ENCODE data around the gene ASZ1.
"Not testable (repeated sequence)": the region's sequence is repeated elsewhere in the genome, so short reads cannot be mapped to it uniquely, and the experiment has no call there.

Gene ASZ1

DNA sequence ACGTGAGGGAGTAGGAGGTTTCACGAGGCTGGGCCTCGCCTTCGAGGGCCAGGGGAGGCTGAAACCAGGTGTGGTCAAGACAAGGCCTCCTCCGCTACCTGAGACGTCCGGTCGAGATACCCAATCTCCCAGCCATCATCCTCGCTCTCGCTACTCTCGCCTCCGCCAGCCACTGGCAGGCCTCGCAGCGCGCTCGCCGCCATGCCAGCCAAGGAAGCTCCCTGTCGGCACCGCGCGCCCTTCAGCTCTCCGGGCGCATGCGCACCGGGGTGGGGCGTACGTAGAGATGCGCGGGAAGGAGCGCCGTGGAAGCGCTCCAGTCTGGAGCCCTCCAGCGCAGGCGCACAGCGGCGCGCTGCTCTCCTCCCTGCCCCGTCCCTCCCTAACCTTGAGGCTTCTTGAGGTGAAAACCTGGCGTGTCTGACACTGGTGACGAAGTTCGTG, at the start of gene ASZ1:
Gene ASZ1 (minus strand): TSS at position 236 of the 444 bp plus-strand sequence. CDS start 33 bp downstream, at position 203.
- no peak for DNase-seq
- in situ Hi-C loops (cut with MboI; ENCODE audit: low pct_unique_long_range_greater_than_20kb, low sequenced_read_pairs), result no loop called here

DNA sequence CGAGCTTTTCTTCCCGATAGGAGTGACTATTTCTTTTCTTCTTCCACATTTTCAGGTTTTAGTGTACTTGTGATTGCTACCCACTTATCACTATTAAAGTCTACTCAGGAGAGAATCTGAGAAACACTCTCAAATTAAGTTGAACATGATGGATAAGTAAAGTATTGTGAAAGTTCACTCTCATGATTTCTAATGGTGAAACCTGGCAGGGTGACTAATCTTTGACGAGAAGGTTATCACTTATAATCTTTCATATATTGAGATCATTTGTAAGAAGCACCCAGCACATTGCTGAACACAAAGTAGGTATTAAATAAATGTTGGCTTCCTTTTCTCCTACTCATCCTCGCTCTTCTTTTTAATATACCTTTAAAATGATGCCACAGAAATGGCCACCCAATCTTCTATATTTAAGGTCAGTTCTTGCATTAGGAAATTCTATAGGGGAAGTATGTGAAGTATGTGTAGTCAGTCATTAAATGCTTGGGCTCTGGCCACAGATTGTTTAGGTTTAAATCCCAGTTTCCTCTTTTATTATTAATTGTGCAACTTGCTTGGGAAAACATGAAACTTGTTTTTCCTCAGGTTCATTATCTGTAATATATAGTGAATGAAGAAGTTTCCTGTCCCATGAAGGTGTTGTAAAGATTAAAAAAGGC, 49.4 kb upstream of the ASZ1 start:
- no peak for DNase-seq
- in situ Hi-C loops (cut with MboI; ENCODE audit: low pct_unique_long_range_greater_than_20kb, low sequenced_read_pairs), result no loop called here

- DNase-seq, result no peak
- in situ Hi-C loops (cut with MboI; ENCODE audit: low pct_unique_long_range_greater_than_20kb, low sequenced_read_pairs), result no loop called here
Measured at GRCh38 chr7:117472335-117472734, 45.0 kb upstream of the ASZ1 start.

DNA sequence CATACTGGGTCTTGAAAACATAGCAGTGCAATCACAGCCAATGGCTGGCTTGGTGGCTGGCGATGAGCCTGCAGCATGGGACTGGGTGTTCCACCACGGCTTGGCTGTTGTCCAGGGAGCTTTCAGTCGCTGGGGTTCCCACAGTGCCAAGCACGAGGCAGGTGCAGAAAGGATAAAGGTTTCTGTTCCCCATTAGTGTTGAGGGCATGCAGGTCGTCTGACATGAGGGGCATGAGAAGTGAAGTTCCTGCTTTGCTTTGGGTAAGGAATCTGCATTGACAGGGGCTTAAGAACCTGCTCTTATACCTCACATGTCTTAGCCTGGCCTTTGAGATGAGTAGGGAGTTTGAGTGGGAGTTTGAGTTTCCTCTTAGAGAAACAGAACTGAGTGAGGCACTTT, 43.5 kb upstream of the ASZ1 start:
- in situ Hi-C loops (cut with MboI; ENCODE audit: low pct_unique_long_range_greater_than_20kb, low sequenced_read_pairs), result no loop called here
- no peak for DNase-seq

- in situ Hi-C loops (cut with MboI; ENCODE audit: low pct_unique_long_range_greater_than_20kb, low sequenced_read_pairs), result no loop called here
- DNase-seq, result no peak
Measured at GRCh38 chr7:117468174-117468573, 40.9 kb upstream of the ASZ1 start.

DNA sequence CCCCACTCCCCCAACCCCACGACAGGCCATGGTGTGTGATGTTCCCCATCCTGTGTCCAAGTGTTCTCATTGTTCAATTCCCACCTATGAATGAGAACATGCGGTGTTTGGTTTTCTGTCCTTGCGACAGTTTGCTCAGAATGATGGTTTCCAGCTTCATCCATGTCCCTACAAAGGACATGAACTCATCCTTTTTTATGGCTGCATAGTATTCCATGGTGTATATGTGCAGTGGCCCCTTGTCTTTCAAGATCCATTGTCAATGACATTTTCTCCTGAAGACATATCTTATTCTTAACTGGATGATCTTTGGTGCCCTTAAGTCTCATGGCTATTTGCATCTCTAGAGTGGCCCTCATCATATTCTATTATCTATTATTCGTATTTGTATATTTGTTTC, 33.5 kb upstream of the ASZ1 start:
- in situ Hi-C loops (cut with MboI; ENCODE audit: low pct_unique_long_range_greater_than_20kb, low sequenced_read_pairs); DNase-seq: not testable (repeated sequence)

GRCh38 chr7:117459735-117460134, 32.4 kb upstream of the ASZ1 start:
- DNase-seq, result no peak
- in situ Hi-C loops (cut with MboI; ENCODE audit: low pct_unique_long_range_greater_than_20kb, low sequenced_read_pairs), result no loop called here

DNA sequence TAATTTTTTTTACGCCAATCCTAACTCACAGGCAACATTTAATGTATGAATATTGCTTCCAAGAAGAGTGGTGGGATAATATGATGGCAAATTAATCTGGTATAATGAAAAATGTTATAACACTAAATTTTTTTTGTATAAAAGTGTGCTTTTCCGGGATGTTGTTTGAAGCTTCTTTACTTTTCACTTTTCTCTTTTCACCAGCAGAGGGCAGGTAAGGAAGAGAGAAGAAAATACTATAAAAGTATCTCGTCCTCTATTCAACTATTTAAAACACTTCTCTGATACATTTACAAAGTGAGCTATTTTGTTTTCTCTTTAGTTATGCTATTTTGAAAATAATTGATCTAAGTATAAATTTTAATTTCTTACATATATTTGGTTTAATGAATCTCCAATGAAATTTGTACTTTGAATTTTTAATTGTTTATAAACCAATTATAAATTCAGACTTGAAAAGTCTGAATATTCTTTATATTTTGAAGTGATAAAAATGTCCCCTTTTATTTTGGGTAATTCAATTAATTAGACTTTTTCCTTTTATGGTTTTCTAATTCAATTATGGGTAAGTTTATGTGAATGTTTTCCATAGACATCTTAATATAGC, 31.8 kb upstream of the ASZ1 start:
- peak; percentile 41 for DNase-seq
- in situ Hi-C loops (cut with MboI; ENCODE audit: low pct_unique_long_range_greater_than_20kb, low sequenced_read_pairs), result no loop called here

DNA sequence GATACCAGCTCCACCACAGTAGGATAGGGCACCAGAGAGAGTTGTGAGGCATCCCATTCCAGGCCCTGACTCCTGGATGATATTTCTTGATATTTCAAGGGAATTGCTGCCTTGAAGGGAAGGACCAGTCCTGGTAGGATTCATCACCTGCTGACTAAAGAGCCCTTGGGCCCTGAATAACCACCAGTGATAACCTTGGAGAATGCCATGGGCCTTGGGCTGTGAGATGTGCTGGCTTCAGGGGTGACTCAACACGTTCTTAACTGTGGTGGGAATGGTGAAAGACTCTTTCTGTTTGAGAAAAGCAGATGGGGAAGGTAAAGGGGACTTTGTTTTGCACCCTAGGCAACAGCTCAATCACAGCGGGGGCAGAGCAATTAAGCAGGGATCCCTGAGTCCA, 21.4 kb upstream of the ASZ1 start:
- in situ Hi-C loops (cut with MboI; ENCODE audit: low pct_unique_long_range_greater_than_20kb, low sequenced_read_pairs), result no loop called here

DNA sequence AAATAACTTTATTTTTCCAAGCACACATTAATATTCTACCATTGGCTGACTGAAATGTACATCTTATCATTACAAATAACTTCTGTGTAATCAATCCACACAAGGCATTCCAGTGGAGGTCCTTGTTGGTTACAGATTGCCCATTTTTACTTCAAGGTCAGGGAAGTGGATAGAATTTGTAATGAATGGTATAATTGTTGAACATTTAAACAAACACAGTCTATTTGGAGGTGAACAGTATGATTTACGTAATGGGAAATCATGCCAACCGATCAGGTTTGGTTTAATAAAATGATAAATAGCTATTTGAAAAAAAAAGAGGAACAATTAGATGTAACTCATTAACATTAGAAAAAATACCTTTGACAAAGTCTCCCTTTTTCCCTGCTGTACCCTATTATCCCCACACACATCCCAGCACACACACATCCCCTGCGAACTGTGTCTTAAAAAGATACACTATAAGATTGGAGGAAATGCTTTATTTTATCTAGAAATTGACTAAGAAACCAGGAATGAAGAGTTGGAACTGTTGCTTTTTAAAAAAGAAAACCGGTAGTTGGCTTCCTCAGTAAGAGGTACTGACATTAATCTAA, 19.0 kb upstream of the ASZ1 start:
- in situ Hi-C loops (cut with MboI; ENCODE audit: low pct_unique_long_range_greater_than_20kb, low sequenced_read_pairs), result no loop called here
- no peak for DNase-seq

More for the DNA sequence above, 21.4 kb upstream of the ASZ1 start:
- DNase-seq, result no peak

DNA sequence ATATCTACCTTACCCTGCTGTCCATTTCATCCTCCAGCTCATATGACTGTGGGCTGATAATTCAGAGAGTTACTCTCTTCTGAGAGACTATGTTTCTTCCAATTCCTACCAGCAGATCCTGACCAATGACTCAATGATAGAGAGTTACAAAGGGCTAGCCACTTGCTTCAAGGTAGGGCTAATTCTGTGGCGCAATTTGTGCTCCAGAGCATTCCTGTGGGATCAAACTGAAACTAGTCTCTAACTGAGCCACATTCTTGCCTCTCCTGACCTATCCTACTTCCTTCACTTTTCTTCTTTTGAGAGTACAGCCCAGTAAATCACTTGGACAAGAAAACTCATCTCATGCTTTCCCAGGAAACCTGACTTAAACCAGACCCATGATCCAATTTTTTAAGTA, 17.9 kb upstream of the ASZ1 start:
- no peak for DNase-seq
- in situ Hi-C loops (cut with MboI; ENCODE audit: low pct_unique_long_range_greater_than_20kb, low sequenced_read_pairs), result no loop called here

GRCh38 chr7:117444646-117445045, 17.4 kb upstream of the ASZ1 start:
- no peak for DNase-seq
- in situ Hi-C loops (cut with MboI; ENCODE audit: low pct_unique_long_range_greater_than_20kb, low sequenced_read_pairs), result no loop called here

GRCh38 chr7:117435475-117436043, 8.3 kb upstream of the ASZ1 start:
- in situ Hi-C loops (cut with MboI; ENCODE audit: low pct_unique_long_range_greater_than_20kb, low sequenced_read_pairs), result no loop called here
- DNase-seq, result no peak

DNA sequence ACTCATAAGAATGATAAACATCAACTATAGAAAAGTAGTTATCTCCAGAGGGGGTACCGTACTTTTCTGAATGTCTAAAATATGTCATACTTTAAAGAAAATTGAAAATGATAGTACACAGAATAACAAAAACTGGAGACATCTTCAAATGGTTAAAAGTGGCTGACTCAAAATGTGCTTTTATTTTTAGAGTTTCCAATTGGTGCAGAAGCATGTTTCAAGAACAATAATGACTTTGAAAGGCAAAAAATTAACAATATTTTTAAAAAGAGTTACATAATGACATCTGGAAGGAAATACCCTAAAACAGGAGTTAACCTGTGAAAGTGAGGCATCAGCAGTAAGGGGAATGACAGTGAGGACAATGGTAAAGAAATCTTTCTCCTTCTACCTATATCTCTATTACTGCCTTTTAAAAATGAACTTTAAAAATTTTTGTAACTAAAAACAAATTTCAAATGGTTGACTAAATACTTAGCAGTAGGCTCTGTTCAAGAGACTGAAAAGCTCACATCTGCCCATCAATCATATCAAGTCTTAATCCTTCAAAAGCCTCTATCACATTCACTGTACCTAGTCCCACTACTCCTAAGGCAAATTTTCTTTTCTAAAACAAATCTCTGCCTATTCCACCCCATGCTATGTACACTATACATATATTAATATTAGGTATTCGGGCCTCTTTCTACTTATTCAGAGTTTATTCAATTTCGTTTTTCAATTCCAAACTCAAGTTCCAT, 3.0 kb downstream of the ASZ1 start:
- DNase-seq, result no peak
- in situ Hi-C loops (cut with MboI; ENCODE audit: low pct_unique_long_range_greater_than_20kb, low sequenced_read_pairs), result no loop called here

DNA sequence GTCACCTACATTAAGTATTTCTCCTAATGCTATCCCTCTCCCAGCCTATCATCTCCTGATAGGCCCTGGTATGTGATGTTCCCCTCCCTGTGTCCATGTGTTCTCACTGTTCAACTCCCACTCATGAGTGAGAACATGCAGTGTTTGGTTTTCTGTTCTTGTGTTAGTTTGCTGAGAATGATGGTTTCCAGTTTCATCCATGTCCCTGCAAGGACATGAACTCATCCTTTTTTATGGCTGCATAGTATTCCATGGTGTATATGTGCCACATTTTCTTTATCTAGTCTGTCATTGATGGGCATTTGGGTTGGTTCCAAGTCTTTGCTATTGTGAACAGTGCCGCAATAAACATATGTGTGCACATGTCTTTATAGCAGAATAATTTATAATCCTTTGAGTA, 12.7 kb downstream of the ASZ1 start:
- in situ Hi-C loops (cut with MboI; ENCODE audit: low pct_unique_long_range_greater_than_20kb, low sequenced_read_pairs); DNase-seq: not testable (repeated sequence)

GRCh38 chr7:117412946-117413559, 14.2 kb downstream of the ASZ1 start:
- in situ Hi-C loops (cut with MboI; ENCODE audit: low pct_unique_long_range_greater_than_20kb, low sequenced_read_pairs), result no loop called here
- no peak for DNase-seq

DNA sequence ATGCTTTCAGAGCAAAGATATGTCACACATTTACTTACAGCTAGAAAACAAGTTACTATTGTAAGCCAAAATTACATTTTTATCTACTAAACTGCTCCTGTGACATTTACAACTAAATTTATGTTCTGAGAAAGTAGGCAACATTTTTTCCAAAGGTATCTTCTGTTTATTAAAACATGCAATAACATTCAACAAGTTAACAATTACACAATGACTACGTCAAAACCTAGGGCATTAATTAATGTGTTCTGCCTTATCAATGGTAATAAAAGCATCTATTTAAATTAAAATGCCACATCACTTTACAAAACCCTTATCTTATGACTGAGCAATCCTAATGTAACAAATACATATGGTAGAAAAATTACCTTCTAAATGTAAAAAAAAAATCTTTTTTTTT, 14.9 kb downstream of the ASZ1 start:
- no peak for DNase-seq
- in situ Hi-C loops (cut with MboI; ENCODE audit: low pct_unique_long_range_greater_than_20kb, low sequenced_read_pairs), result no loop called here

GRCh38 chr7:117411539-117411938, 15.8 kb downstream of the ASZ1 start:
- DNase-seq, result no peak
- in situ Hi-C loops (cut with MboI; ENCODE audit: low pct_unique_long_range_greater_than_20kb, low sequenced_read_pairs), result no loop called here

DNA sequence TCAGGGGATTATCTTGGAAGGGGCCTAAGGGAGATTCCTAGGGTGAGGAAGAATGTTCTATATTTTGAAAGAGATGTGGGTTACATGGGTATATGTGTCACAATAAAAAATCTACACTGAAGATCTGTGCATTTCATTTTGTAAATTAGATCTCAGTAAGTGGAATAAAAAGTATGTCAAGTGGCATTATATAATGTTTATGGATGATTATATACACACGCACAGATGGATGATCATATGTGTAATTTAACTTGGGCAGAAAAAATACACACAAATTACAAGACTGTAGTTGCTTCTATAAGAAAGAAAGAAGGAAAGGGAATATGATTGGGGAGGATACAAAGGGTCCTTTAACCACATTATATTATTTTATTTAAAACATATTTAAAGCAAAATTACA, 18.5 kb downstream of the ASZ1 start:
- no peak for DNase-seq
- in situ Hi-C loops (cut with MboI; ENCODE audit: low pct_unique_long_range_greater_than_20kb, low sequenced_read_pairs), result no loop called here

Measured in KBM-7 (cell line).